HG03520 (cell line): ENCODE measurements around the gene CCPG1.
A peak's percentile ranks its signal among the peaks of the same experiment; 100 is the strongest.

Experiments
- ATAC-seq: cut with Tn5 transposase; IDR thresholded peaks from one replicate; pipeline ENCODE4 v1.9.1; 2021; ENCODE audit warnings: mild to moderate bottlenecking, moderate library complexity; ENCODE audit not compliant: unreplicated experiment

Gene CCPG1

DNA sequence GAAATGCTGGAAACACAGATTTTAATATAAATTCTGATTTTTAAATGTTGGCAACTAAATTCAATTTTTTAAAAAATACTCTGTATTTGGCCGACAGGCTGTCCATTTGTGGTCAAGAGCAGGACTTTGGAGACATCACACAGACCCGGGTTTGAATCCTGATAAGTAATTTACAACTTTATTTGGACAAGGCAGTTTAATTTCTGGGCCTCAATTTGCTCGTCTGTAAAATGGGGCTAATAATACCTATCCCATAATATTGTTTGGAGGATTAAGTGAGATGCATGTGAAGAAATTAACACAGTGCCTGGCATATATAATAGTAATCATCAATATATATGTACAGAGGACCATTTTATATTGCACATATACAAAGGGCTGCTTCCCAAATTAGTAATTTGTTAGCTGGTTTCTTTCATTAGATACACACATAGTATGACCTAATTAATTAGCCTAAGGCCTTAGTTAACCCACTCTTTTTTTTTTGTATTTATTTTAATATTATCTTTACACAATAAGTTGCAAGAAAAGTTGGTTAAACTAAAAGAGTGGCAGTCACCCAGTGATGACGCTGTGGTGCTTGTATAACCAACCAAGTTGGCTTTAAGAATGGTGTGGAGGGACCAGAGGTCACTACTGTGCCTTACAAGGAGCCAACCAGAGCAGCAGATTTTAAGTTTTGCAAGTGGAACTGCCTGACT is 88.5 kb downstream of the CCPG1 start:
- ATAC-seq = peak; percentile 43

DNA sequence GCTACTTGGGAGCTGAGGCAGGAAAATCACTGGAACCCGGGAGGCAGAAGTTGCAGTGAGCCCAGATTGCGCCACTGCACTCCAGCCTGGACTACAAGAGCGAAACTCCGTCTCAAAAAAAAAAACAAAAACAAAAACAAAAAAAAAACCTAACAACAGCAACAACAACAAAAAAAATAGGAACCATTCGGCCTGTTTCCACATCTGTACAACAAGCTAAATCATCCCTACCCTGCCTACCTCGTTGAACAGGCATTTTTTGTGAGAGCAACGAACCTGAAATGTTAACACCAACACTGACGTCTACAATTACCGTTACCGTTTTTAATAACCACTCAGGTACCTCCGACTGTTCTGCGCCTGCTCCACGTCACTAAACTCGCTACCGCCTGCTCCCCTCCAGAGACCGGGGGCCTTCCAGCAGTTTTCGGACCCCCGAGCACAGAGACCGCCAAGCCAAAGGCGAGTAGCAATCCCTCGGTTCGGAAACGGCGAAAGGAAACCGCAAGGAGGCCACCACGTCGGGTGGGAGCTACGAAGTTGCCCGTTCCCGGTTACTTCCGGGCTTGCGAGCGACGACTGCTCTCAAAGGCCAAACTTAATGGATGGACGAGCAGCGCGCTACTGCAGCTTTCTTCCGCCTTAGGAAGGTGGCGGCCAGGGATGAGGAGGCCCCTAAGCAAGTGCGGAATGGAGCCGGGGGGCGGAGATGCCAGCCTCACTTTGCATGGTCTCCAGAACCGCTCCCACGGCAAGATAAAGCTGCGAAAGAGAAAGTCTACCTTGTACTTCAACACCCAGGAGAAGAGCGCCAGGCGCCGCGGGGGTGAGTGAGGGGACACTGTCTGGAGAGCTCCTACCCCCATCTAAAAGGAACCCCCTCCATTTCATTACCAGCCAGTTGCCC is 89.3 kb downstream of the CCPG1 start, which contains the start of the genes PIGB and PIGBOS1:
PIGB (plus strand) TSS at position 635 of the 907 bp plus-strand sequence; CDS start at position 664, 29 bp downstream.
PIGBOS1 (minus strand) TSS at position 536 of the 907 bp plus-strand sequence. CDS start 1,331 bp downstream, outside the sequence.
- peak; percentile 79 for ATAC-seq
